ENCODE measurements around the gene UBA7.

The UBA7 gene

GRCh38 chr3:49844464-49845183 lies 30.9 kb upstream of the UBA7 start:
- TF ChIP-seq ZFX (IDR thresholded peaks at IDR 0.05; ENCODE audit: borderline replicate concordance) (no peak), CTCF (IDR thresholded peaks at IDR 0.05) (no peak)
- no peak overlapping the region for H3K27ac ChIP-seq

GRCh38 chr3:49842843-49843517 lies 29.2 kb upstream of the UBA7 start:
- TF ChIP-seq ZFX (IDR thresholded peaks at IDR 0.05; ENCODE audit: borderline replicate concordance) (no peak), CTCF (IDR thresholded peaks at IDR 0.05) (no peak)
- H3K27ac ChIP-seq: no peak overlapping the region

- no peak for TF ChIP-seq ZFX (IDR thresholded peaks at IDR 0.05; ENCODE audit: borderline replicate concordance)
- no peak for TF ChIP-seq CTCF (IDR thresholded peaks at IDR 0.05)
- no peak overlapping the region for H3K27ac ChIP-seq
Observed at GRCh38 chr3:49841806-49842205, 28.1 kb upstream of the UBA7 start.

GRCh38 chr3:49841126-49841696 lies 27.5 kb upstream of the UBA7 start:
- H3K27ac ChIP-seq: no peak overlapping the region
- TF ChIP-seq ZFX (IDR thresholded peaks at IDR 0.05; ENCODE audit: borderline replicate concordance): no peak
- TF ChIP-seq CTCF (IDR thresholded peaks at IDR 0.05): peak; percentile 34

- H3K27ac ChIP-seq: no peak overlapping the region
- TF ChIP-seq ZFX (IDR thresholded peaks at IDR 0.05; ENCODE audit: borderline replicate concordance) (no peak), CTCF (IDR thresholded peaks at IDR 0.05) (no peak)
Observed at GRCh38 chr3:49840388-49840787, 26.6 kb upstream of the UBA7 start.

GRCh38 chr3:49839193-49839809 lies 25.5 kb upstream of the UBA7 start:
- TF ChIP-seq CTCF (IDR thresholded peaks at IDR 0.05) (peak; percentile 94), ZFX (IDR thresholded peaks at IDR 0.05; ENCODE audit: borderline replicate concordance) (no peak)
- H3K27ac ChIP-seq: no peak overlapping the region
